Esophagus (tissue), 2 donors: ENCODE measurements around the gene PDE1C. TPM values are rescaled to one million over a fixed set of nuclear protein-coding genes. Genes with fewer than 3 reads are reported as not detected.

Experiments
- H3K27ac ChIP-seq, 2 donors: one replicate each; pipeline ENCODE4 v1.5.1; 2013; ENCODE audit warnings: low read depth in 2 of 2, mild to moderate bottlenecking in 2 of 2, inconsistent platforms in 1 of 2, low read length in 1 of 2, moderate library complexity in 1 of 2
- H3K27me3 ChIP-seq, 2 donors: one replicate each; pipeline ENCODE4 v1.6.1; 2013; ENCODE audit warnings: low read length in 2 of 2, control low read depth in 1 of 2, mild to moderate bottlenecking in 1 of 2; ENCODE audit not compliant: insufficient read depth in 2 of 2, control insufficient read depth in 1 of 2
- H3K36me3 ChIP-seq, 2 donors: one replicate each; pipeline ENCODE4 v1.6.1; 2013; ENCODE audit warnings: low read length in 1 of 2; ENCODE audit not compliant: control insufficient read depth in 2 of 2, insufficient read depth in 2 of 2
- H3K4me1 ChIP-seq, 2 donors: one replicate each; pipeline ENCODE4 v1.6.1; 2013; ENCODE audit warnings: low read length in 1 of 2; ENCODE audit not compliant: control insufficient read depth in 2 of 2, insufficient read depth in 2 of 2
- H3K4me3 ChIP-seq, 2 donors: one replicate each; pipeline ENCODE4 v1.5.1; 2013; ENCODE audit warnings: low read length in 2 of 2, mild to moderate bottlenecking in 2 of 2, low read depth in 1 of 2, moderate library complexity in 1 of 2
- H3K9me3 ChIP-seq, 2 donors: one replicate each; pipeline ENCODE4 v1.6.1; 2013; ENCODE audit warnings: mild to moderate bottlenecking in 2 of 2, low read depth in 1 of 2, low read length in 1 of 2, moderate library complexity in 1 of 2; ENCODE audit not compliant: control insufficient read depth in 2 of 2, insufficient read depth in 1 of 2
- WGBS, 2 donors: extraction: QIAGEN DNeasy Blood & Tissue Kit; methylation state at CpG; one replicate each; pipeline ENCODE4 v1.1.7; 2013; 5-methylcytosine and 5-hydroxymethylcytosine counted together
- polyA plus RNA-seq, 2 donors: library from polyadenylated mRNA; stranded (reverse); fragments of 200-250 nt; gene quantifications; one replicate each; pipeline ENCODE4 v1.2.3, GENCODE V29; 2013
- donor health status: healthy with polysubstance abuse.
- donor health status: Bipolar disorder and iron deficiency.

PDE1C gene
- polyA plus RNA-seq, 2 donors, result 1.9 to 2.2 TPM

- no peak overlapping the region for H3K4me3 ChIP-seq
- no peaks in the 10 kb centered on the region for H3K36me3 ChIP-seq
- no peaks in the 10 kb centered on the region for H3K9me3 ChIP-seq
- no peak overlapping the region for H3K27ac ChIP-seq
- H3K27me3 ChIP-seq, result no peaks in the 10 kb centered on the region
- WGBS, 2 donors, result 98 to 100% methylated on average over 1 of the region's 1 CpG
- no peaks in the 10 kb centered on the region for H3K4me1 ChIP-seq
Observed at GRCh38 chr7:31940167-31940566, 130.0 kb downstream of the PDE1C start.

DNA sequence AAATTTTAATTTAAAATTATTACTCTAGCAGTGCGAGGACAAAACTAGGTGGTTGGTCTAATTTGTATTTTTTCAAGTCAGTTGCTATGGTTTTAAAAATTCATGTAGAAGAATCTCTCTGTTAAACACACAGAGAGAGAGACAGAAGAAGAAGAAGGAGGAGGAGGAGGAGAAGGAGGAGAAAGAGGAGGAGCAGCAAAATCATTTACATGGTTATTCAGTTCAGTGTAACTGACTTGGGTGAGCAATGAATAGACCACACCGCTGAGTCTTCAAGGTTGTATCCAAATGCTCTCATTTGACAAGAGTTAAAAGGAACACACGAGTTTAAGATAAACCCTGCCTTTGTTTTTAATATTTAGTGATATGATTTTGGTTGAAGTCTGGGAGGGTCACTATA, 131.1 kb downstream of the PDE1C start:
- Histone ChIP-seq H3K4me3 (no peak overlapping the region), H3K4me1 (no peaks in the 10 kb centered on the region), H3K36me3 (no peaks in the 10 kb centered on the region), H3K27ac (no peak overlapping the region), H3K27me3 (no peaks in the 10 kb centered on the region), H3K9me3 (no peaks in the 10 kb centered on the region)
- 83% methylated on average over 3 of the region's 3 CpGs for WGBS, 2 donors

- Histone ChIP-seq H3K27me3 (no peaks in the 10 kb centered on the region), H3K36me3 (no peaks in the 10 kb centered on the region), H3K4me1 (no peaks in the 10 kb centered on the region), H3K4me3 (no peak overlapping the region), H3K27ac (no peak overlapping the region), H3K9me3 (no peaks in the 10 kb centered on the region)
Observed at GRCh38 chr7:31938650-31939049, 131.6 kb downstream of the PDE1C start.

DNA sequence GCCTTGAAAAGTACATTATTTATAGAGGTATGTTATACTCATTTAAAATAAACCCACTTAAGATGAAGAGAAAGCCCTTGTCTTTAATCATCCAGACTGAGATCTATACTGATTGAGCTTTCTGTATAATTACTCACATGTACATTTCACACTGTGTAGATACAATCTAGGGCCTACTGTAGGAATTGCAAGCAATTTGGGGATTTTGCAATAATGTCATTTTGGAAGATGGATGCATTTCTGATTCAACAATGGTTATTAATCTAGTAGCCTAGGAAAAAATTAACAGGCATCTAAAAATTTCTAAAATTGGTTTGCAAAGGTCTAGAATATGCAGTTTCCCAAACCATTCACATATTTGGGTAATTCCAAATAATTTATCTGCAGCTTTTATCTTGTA, 132.2 kb downstream of the PDE1C start:
- Histone ChIP-seq H3K36me3 (no peaks in the 10 kb centered on the region), H3K27ac (no peak overlapping the region), H3K9me3 (no peaks in the 10 kb centered on the region)

DNA sequence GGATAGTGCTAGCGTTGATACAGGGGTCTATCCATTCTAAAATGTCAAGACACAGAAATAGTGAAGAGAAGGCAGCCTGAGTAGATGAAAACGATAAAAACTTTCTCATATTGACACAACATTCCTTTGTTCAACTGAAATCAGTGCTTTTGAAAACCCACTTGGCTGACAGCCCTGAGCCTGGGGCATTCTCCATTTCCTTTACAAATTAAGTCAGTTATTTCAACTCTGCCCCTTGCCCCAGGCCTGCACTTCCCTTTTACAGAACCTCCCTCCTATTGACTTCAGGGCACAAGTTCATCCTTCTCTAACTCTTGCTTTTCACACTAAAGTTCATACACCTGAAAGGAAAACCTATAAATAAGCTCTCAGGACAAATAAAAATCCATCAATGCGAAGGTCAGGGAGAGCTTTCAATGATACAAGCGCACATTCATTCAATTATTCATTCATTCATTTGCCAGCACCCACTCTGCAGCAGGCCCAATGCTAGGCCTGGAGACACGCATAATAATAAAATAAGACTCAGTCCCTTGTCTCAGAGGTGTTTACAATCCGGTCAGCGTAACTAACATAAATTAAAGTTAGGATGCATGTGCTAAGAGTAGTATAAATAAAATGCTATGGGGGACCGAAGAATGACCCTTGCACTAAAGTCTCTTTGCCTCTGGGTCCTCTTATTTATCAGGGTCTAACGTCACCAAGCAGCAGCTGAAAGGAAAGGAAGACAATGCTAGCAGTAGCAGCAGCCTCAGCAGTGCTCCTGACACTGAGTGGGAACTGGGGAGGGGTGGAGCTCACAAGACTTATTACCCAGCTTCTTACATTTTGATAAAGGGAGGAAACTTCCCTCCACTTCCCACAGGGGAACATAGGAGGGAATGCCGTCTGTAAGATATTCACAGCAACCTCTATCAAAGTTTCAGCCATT, 134.8 kb downstream of the PDE1C start:
- Histone ChIP-seq H3K9me3 (no peaks in the 10 kb centered on the region), H3K4me1 (no peaks in the 10 kb centered on the region), H3K4me3 (no peak overlapping the region), H3K27ac (no peak overlapping the region), H3K27me3 (no peaks in the 10 kb centered on the region), H3K36me3 (no peaks in the 10 kb centered on the region)
- 74 to 76% methylated on average over 10 of the region's 10 CpGs for WGBS, 2 donors

More for the DNA sequence above, 132.2 kb downstream of the PDE1C start:
- Histone ChIP-seq H3K27me3 (no peaks in the 10 kb centered on the region), H3K4me1 (no peaks in the 10 kb centered on the region), H3K4me3 (no peak overlapping the region)

DNA sequence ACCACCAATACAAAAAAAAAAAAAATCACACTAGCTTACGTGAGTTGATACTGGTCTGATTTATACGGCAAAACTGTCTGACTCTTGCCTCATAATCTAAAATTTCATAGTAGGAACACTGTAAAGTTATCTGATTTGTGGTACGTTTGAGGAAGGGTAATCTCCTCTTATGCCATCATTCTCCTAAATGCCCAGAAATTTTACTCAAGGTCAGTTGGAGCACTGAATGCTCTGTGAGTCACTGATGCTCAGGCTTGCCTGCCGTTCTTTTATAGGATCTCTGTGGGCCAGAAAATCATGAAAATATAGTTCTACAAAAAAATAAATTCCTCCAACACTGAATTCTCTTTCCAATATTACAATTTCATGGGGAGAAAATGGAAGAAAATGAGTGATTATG, 135.7 kb downstream of the PDE1C start:
- H3K4me1 ChIP-seq, result no peaks in the 10 kb centered on the region
- no peaks in the 10 kb centered on the region for H3K9me3 ChIP-seq
- no peaks in the 10 kb centered on the region for H3K36me3 ChIP-seq
- H3K4me3 ChIP-seq, result no peak overlapping the region
- 70 to 71% methylated on average over 4 of the region's 4 CpGs for WGBS, 2 donors
- no peak overlapping the region for H3K27ac ChIP-seq
- no peaks in the 10 kb centered on the region for H3K27me3 ChIP-seq

- H3K27me3 ChIP-seq, result no peaks in the 10 kb centered on the region
- H3K36me3 ChIP-seq, result no peaks in the 10 kb centered on the region
- WGBS, 2 donors, result 60 to 64% methylated on average over 1 of the region's 1 CpG
- no peak overlapping the region for H3K27ac ChIP-seq
- no peaks in the 10 kb centered on the region for H3K4me1 ChIP-seq
- no peak overlapping the region for H3K4me3 ChIP-seq
- H3K9me3 ChIP-seq, result no peaks in the 10 kb centered on the region
Observed at GRCh38 chr7:31933481-31933880, 136.7 kb downstream of the PDE1C start.

GRCh38 chr7:31926991-31927584, 143.1 kb downstream of the PDE1C start:
- Histone ChIP-seq H3K36me3 (no peaks in the 10 kb centered on the region), H3K4me3 (no peak overlapping the region), H3K9me3 (no peaks in the 10 kb centered on the region), H3K27me3 (no peaks in the 10 kb centered on the region), H3K4me1 (no peaks in the 10 kb centered on the region), H3K27ac (no peak overlapping the region)
- 81 to 83% methylated on average over 5 of the region's 5 CpGs for WGBS, 2 donors

DNA sequence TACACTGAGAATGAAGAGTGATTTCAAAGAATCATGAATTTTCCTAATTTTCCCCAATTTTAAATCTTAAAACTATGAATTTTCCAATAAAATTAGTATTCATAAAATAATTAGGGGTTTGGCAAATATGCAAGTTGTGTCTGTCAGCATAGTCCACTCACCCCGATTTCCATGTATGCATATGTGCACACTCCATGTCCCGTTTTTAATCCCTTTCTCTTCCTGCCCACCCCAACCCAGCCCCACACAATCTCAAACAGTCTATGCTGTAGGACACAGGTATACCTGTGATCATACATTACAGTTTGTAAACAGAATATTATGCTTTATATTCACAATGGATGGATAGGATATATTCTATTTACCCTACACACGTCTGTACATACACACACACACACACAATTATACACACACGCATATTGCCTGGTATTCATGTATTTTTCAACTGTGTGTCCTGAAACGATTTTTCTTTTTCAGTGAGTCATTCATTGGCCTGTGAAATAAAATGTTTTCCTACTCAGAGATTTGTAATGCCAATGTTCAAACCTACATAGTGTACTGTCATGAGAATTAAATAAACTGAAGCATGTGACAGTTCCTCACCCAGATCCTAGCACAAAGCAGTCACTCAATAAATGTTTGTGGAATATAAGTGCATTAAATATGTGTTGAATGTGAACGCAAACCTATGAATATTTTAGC, 144.3 kb downstream of the PDE1C start:
- Histone ChIP-seq H3K9me3 (no peaks in the 10 kb centered on the region), H3K36me3 (no peaks in the 10 kb centered on the region), H3K27me3 (no peaks in the 10 kb centered on the region), H3K4me3 (no peak overlapping the region), H3K27ac (no peak overlapping the region), H3K4me1 (no peaks in the 10 kb centered on the region)
- WGBS, 2 donors, result 80 to 81% methylated on average over 6 of the region's 6 CpGs
